Myocyte (in vitro differentiated cells): ENCODE results near the gene SUMO3. TPM values are rescaled to one million over a fixed set of nuclear protein-coding genes. Genes with fewer than 3 reads are reported as not detected.

Source experiments
- DNase-seq: peaks from one replicate; pipeline ENCODE4 v3.0.0-alpha.2; 2012; ENCODE audit warnings: low read depth
- polyA plus RNA-seq: library from polyadenylated mRNA; unstranded; fragments of >200 nt; gene quantifications from one replicate; pipeline ENCODE4 v1.2.1, GENCODE V29; 2012; ENCODE audit warnings: missing spikeins
- total RNA-seq: library from RNA; depleted of rRNA; stranded (reverse); fragments of >200 nt; gene quantifications from 2 replicates; pipeline ENCODE4 v1.2.3, GENCODE V29; 2014

The SUMO3 gene
- 78.6 and 79.5 TPM in 2 replicates for total RNA-seq
- 123 TPM for polyA plus RNA-seq

GRCh38 chr21:44817914-44818639, at the start of gene SUMO3:
Gene SUMO3, minus strand, starts transcription at chr21:44818062. Its CDS starts 94 bp downstream, at chr21:44817968.
- peak; percentile 78 for DNase-seq

- DNase-seq = no peak
Measured at GRCh38 chr21:44867464-44867863, 49.6 kb upstream of the SUMO3 start.

- peak; percentile 82 for DNase-seq
Measured at GRCh38 chr21:44866780-44867179, 48.9 kb upstream of the SUMO3 start.

GRCh38 chr21:44865561-44866280, 47.9 kb upstream of the SUMO3 start:
- peak; percentile 39 for DNase-seq

GRCh38 chr21:44862869-44863685, 45.2 kb upstream of the SUMO3 start:
- DNase-seq = no peak

GRCh38 chr21:44858791-44859190, 40.9 kb upstream of the SUMO3 start:
- DNase-seq = no peak

GRCh38 chr21:44858291-44858690, 40.4 kb upstream of the SUMO3 start:
- DNase-seq = peak; percentile 41

GRCh38 chr21:44857127-44857892, 39.4 kb upstream of the SUMO3 start:
- no peak for DNase-seq

GRCh38 chr21:44856131-44856530, 38.3 kb upstream of the SUMO3 start:
- no peak for DNase-seq

- no peak for DNase-seq
Measured at GRCh38 chr21:44855572-44855971, 37.7 kb upstream of the SUMO3 start.

- peak; percentile 72 for DNase-seq
Measured at GRCh38 chr21:44854664-44855446, 37.0 kb upstream of the SUMO3 start.

- no peak for DNase-seq
Measured at GRCh38 chr21:44854391-44854663, 36.5 kb upstream of the SUMO3 start.

- no peak for DNase-seq
Measured at GRCh38 chr21:44853601-44854390, 35.9 kb upstream of the SUMO3 start.

- peak; percentile 37 for DNase-seq
Measured at GRCh38 chr21:44850905-44851657, 33.2 kb upstream of the SUMO3 start.

- DNase-seq = no peak
Measured at GRCh38 chr21:44850208-44850800, 32.4 kb upstream of the SUMO3 start.

GRCh38 chr21:44849616-44850130, 31.8 kb upstream of the SUMO3 start:
- DNase-seq = no peak

- no peak for DNase-seq
Measured at GRCh38 chr21:44848821-44849521, 31.1 kb upstream of the SUMO3 start.
